ENCODE data around the gene DOK7.

The DOK7 gene

GRCh38 chr4:3420606-3420955 lies 42.5 kb upstream of the DOK7 start:
- H3K4me3 ChIP-seq (ENCODE audit: low read length) = no peak overlapping the region
- H3K9me3 ChIP-seq (replicated peaks; ENCODE audit: low read length) = no peaks in the 10 kb centered on the region
- no peak overlapping the region for H3K9ac ChIP-seq (ENCODE audit: low read depth, low read length)
- no peaks in the 10 kb centered on the region for H3K4me1 ChIP-seq (ENCODE audit: control insufficient read depth, insufficient read depth, low read length)
- no peaks in the 10 kb centered on the region for H3K27me3 ChIP-seq (ENCODE audit: control insufficient read depth, insufficient read depth, low read length)
- no peak overlapping the region for H3K4me2 ChIP-seq (ENCODE audit: low read length)
- H3K36me3 ChIP-seq (ENCODE audit: insufficient read depth, low read length) = peaks cover 13% of the 10 kb centered on the region

- H3K4me1 ChIP-seq (ENCODE audit: control insufficient read depth, insufficient read depth, low read length) = no peaks in the 10 kb centered on the region
- H3K27me3 ChIP-seq (ENCODE audit: control insufficient read depth, insufficient read depth, low read length) = no peaks in the 10 kb centered on the region
- no peaks in the 10 kb centered on the region for H3K9me3 ChIP-seq (replicated peaks; ENCODE audit: low read length)
- no peak overlapping the region for H3K9ac ChIP-seq (ENCODE audit: low read depth, low read length)
- H3K4me2 ChIP-seq (ENCODE audit: low read length) = no peak overlapping the region
- H3K4me3 ChIP-seq (ENCODE audit: low read length) = no peak overlapping the region
- H3K36me3 ChIP-seq (ENCODE audit: insufficient read depth, low read length) = peaks cover 13% of the 10 kb centered on the region
Observed at GRCh38 chr4:3420956-3421355, 42.1 kb upstream of the DOK7 start.

- Histone ChIP-seq H3K27me3 (ENCODE audit: control insufficient read depth, insufficient read depth, low read length) (no peaks in the 10 kb centered on the region), H3K4me2 (ENCODE audit: low read length) (no peak overlapping the region), H3K9ac (ENCODE audit: low read depth, low read length) (no peak overlapping the region), H3K36me3 (ENCODE audit: insufficient read depth, low read length) (peaks cover 13% of the 10 kb centered on the region), H3K9me3 (replicated peaks; ENCODE audit: low read length) (no peaks in the 10 kb centered on the region), H3K4me3 (ENCODE audit: low read length) (no peak overlapping the region), H3K4me1 (ENCODE audit: control insufficient read depth, insufficient read depth, low read length) (no peaks in the 10 kb centered on the region)
Observed at GRCh38 chr4:3421470-3421869, 41.6 kb upstream of the DOK7 start.

- Histone ChIP-seq H3K9ac (ENCODE audit: low read depth, low read length) (no peak overlapping the region), H3K4me1 (ENCODE audit: control insufficient read depth, insufficient read depth, low read length) (no peaks in the 10 kb centered on the region), H3K4me2 (ENCODE audit: low read length) (no peak overlapping the region), H3K4me3 (ENCODE audit: low read length) (no peak overlapping the region), H3K36me3 (ENCODE audit: insufficient read depth, low read length) (peaks cover 9% of the 10 kb centered on the region), H3K9me3 (replicated peaks; ENCODE audit: low read length) (no peaks in the 10 kb centered on the region), H3K27me3 (ENCODE audit: control insufficient read depth, insufficient read depth, low read length) (no peaks in the 10 kb centered on the region)
Observed at GRCh38 chr4:3422241-3422801, 40.8 kb upstream of the DOK7 start.

- H3K9ac ChIP-seq (ENCODE audit: low read depth, low read length) = no peak overlapping the region
- H3K4me1 ChIP-seq (ENCODE audit: control insufficient read depth, insufficient read depth, low read length) = no peaks in the 10 kb centered on the region
- no peaks in the 10 kb centered on the region for H3K9me3 ChIP-seq (replicated peaks; ENCODE audit: low read length)
- no peak overlapping the region for H3K4me2 ChIP-seq (ENCODE audit: low read length)
- no peaks in the 10 kb centered on the region for H3K27me3 ChIP-seq (ENCODE audit: control insufficient read depth, insufficient read depth, low read length)
- H3K36me3 ChIP-seq (ENCODE audit: insufficient read depth, low read length) = peaks cover 3% of the 10 kb centered on the region
- H3K4me3 ChIP-seq (ENCODE audit: low read length) = no peak overlapping the region
Observed at GRCh38 chr4:3422808-3423297, 40.3 kb upstream of the DOK7 start.

- H3K27me3 ChIP-seq (ENCODE audit: control insufficient read depth, insufficient read depth, low read length) = no peaks in the 10 kb centered on the region
- H3K4me2 ChIP-seq (ENCODE audit: low read length) = no peak overlapping the region
- H3K4me1 ChIP-seq (ENCODE audit: control insufficient read depth, insufficient read depth, low read length) = no peaks in the 10 kb centered on the region
- no peaks in the 10 kb centered on the region for H3K9me3 ChIP-seq (replicated peaks; ENCODE audit: low read length)
- H3K36me3 ChIP-seq (ENCODE audit: insufficient read depth, low read length) = peaks cover 3% of the 10 kb centered on the region
- H3K4me3 ChIP-seq (ENCODE audit: low read length) = no peak overlapping the region
- H3K9ac ChIP-seq (ENCODE audit: low read depth, low read length) = no peak overlapping the region
Observed at GRCh38 chr4:3423406-3423805, 39.7 kb upstream of the DOK7 start.

GRCh38 chr4:3423952-3424351 lies 39.2 kb upstream of the DOK7 start:
- Histone ChIP-seq H3K9me3 (replicated peaks; ENCODE audit: low read length) (no peaks in the 10 kb centered on the region), H3K4me2 (ENCODE audit: low read length) (no peak overlapping the region), H3K4me3 (ENCODE audit: low read length) (no peak overlapping the region), H3K27me3 (ENCODE audit: control insufficient read depth, insufficient read depth, low read length) (no peaks in the 10 kb centered on the region), H3K4me1 (ENCODE audit: control insufficient read depth, insufficient read depth, low read length) (no peaks in the 10 kb centered on the region), H3K36me3 (ENCODE audit: insufficient read depth, low read length) (peaks cover 4% of the 10 kb centered on the region), H3K9ac (ENCODE audit: low read depth, low read length) (no peak overlapping the region)

GRCh38 chr4:3424522-3425095 lies 38.5 kb upstream of the DOK7 start:
- Histone ChIP-seq H3K36me3 (ENCODE audit: insufficient read depth, low read length) (peaks cover 11% of the 10 kb centered on the region), H3K9me3 (replicated peaks; ENCODE audit: low read length) (no peaks in the 10 kb centered on the region), H3K27me3 (ENCODE audit: control insufficient read depth, insufficient read depth, low read length) (no peaks in the 10 kb centered on the region), H3K9ac (ENCODE audit: low read depth, low read length) (no peak overlapping the region), H3K4me3 (ENCODE audit: low read length) (no peak overlapping the region), H3K4me2 (ENCODE audit: low read length) (no peak overlapping the region), H3K4me1 (ENCODE audit: control insufficient read depth, insufficient read depth, low read length) (no peaks in the 10 kb centered on the region)

- Histone ChIP-seq H3K9me3 (replicated peaks; ENCODE audit: low read length) (no peaks in the 10 kb centered on the region), H3K4me2 (ENCODE audit: low read length) (no peak overlapping the region), H3K4me3 (ENCODE audit: low read length) (no peak overlapping the region), H3K27me3 (ENCODE audit: control insufficient read depth, insufficient read depth, low read length) (no peaks in the 10 kb centered on the region), H3K4me1 (ENCODE audit: control insufficient read depth, insufficient read depth, low read length) (no peaks in the 10 kb centered on the region), H3K9ac (ENCODE audit: low read depth, low read length) (no peak overlapping the region), H3K36me3 (ENCODE audit: insufficient read depth, low read length) (peaks cover 13% of the 10 kb centered on the region)
Observed at GRCh38 chr4:3426465-3427133, 36.5 kb upstream of the DOK7 start.

GRCh38 chr4:3427134-3427476 lies 36.0 kb upstream of the DOK7 start:
- H3K27me3 ChIP-seq (ENCODE audit: control insufficient read depth, insufficient read depth, low read length) = no peaks in the 10 kb centered on the region
- peaks cover 13% of the 10 kb centered on the region for H3K36me3 ChIP-seq (ENCODE audit: insufficient read depth, low read length)
- H3K4me1 ChIP-seq (ENCODE audit: control insufficient read depth, insufficient read depth, low read length) = no peaks in the 10 kb centered on the region
- no peak overlapping the region for H3K4me3 ChIP-seq (ENCODE audit: low read length)
- no peak overlapping the region for H3K4me2 ChIP-seq (ENCODE audit: low read length)
- no peak overlapping the region for H3K9ac ChIP-seq (ENCODE audit: low read depth, low read length)
- H3K9me3 ChIP-seq (replicated peaks; ENCODE audit: low read length) = no peaks in the 10 kb centered on the region

- Histone ChIP-seq H3K4me3 (ENCODE audit: low read length) (no peak overlapping the region), H3K9ac (ENCODE audit: low read depth, low read length) (no peak overlapping the region), H3K36me3 (ENCODE audit: insufficient read depth, low read length) (peaks cover 10% of the 10 kb centered on the region), H3K4me2 (ENCODE audit: low read length) (no peak overlapping the region), H3K27me3 (ENCODE audit: control insufficient read depth, insufficient read depth, low read length) (no peaks in the 10 kb centered on the region), H3K4me1 (ENCODE audit: control insufficient read depth, insufficient read depth, low read length) (no peaks in the 10 kb centered on the region), H3K9me3 (replicated peaks; ENCODE audit: low read length) (no peaks in the 10 kb centered on the region)
Observed at GRCh38 chr4:3427706-3428446, 35.2 kb upstream of the DOK7 start.

Data from skeletal muscle satellite cell (primary cell).